ENCODE measurements around the gene SUN2.

The SUN2 gene

DNA sequence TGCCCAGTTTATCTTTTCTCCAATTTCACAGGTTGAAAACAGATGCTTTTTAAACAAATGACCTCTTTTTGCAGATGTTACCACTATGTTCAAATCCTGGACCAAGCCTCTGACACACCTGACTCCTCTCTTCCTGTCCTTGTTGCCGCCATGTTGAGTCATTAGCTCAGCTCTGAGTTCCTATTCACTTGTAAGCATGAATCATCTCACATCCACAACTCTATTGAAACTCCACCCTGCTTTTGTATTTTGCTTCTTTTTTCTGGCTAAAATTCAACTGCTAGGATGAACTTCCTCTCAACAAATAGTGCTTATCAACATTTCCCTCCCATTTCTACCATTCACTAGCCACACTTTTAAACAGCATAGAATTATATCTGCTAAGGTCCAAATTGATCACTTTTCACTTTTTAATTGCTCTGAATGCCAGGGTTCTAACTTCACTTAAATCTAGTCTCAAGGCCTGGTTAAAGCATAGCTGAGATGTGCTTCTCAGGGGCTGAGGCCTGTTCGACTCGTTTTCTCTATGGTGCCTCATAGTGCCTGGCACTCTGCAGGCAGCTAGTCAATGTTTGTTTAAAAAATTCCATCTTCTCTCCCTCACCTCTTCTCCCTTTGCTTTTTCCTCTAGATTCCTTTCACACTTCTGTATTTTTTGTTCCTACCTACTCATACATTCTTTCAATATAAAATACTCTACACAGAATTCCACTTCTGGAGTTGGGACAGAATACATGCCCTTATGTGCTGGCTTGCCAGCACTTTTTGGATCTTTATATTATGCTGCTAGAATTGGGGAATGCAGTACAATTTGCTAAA is 59.0 kb downstream of the SUN2 start:
- DNase-seq (ENCODE audit: low spot score): peak; percentile 72

DNA sequence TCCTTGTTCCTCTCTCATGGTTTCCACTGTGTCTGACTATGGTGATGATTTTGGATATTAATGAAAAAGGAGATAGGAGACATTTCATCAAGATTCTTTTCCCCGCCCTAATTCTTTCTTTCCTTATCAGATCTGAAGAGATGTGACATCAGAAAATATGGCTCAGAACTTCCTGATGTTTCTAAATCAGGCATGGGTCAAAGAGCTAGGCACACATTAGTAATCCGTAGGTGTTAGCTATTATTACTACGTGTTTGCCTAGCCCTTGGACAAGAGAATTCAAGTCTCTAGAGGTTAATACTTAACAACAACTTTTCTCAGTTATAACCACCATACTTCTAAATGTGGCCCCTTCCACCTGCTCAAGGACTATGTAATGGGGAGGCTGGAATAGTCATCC is 60.9 kb downstream of the SUN2 start:
- no peak for DNase-seq (ENCODE audit: low spot score)

DNA sequence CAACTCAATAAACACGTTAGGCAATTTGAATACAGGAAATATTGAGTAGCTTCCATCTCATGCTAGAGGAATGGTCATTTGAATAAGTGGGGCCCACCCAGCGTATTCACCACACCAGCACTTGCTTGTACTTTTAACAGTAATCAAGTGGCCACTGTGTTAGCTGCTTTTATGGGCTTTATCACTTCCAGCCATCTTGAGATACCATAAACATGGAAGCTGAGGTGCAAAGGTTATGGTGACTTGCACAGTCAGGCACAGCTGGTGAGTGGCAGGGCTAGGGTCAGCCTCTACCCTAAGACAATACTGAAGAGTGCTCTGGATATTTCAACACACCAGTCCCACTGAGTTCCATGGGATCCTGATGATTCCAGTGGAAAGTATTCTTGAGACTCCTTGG is 61.7 kb downstream of the SUN2 start:
- no peak for DNase-seq (ENCODE audit: low spot score)

DNA sequence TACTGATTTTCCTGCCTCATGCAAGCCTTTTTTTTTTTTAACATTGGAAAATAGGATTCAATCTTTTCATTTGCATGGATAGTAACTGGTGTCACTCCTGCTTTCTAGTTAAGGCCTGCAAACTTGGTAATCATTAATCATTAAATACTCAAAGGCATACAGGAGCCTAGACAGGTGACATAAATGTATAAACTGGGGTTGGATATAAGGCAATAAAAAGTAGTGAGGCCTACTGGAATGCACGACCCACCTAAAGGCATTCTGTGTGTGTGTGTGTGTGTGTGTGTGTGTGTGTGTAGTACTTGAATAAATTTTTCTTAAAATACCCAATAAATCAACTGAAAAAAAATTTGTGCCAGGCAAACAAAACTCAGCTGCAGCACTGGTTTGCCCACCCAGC is 66.1 kb downstream of the SUN2 start:
- DNase-seq (ENCODE audit: low spot score): no peak

DNA sequence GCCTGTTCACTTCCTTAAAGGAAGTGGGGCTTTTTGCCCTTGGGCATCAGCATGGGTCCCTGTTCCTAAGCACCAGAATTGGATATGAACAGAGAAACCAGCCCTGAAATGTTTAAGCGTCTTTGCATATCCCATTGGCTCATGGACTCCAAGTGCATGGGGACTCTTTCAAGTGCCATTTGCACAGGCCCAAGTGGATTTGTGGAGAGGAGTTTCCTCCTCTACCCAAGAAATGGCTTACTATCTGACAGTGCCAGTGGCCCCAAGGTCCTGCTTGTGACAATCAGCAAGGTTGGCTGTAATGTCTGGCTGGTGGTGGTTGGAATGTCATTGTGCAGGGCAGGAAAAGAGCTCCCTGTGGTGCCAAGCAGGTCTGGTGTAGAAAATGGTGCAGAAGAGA is 70.0 kb downstream of the SUN2 start:
- DNase-seq (ENCODE audit: low spot score): no peak

DNA sequence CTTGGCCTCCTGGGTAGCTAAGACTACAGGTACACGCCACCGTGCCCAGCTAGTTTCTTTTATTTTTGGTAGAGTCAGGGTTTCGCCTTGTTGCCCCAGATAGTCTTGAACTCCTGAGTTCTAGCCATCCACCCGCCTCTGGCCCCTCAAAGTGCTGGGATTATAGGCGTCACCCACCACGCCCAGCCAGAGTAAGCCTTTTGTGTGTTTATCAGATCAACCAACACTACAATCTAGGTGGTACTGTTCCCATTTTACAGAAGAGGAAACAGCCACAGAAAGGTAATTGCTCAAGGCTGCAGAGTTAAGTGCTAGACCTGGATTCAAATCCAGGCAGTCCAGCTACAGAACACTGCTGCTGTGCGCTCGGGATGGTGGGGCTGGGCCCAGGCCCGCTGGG is 70.9 kb downstream of the SUN2 start:
- no peak for DNase-seq (ENCODE audit: low spot score)
